ENCODE data around the gene ASS1.
A peak's percentile ranks its signal among the peaks of the same experiment; 100 is the strongest.

ASS1 gene

DNA sequence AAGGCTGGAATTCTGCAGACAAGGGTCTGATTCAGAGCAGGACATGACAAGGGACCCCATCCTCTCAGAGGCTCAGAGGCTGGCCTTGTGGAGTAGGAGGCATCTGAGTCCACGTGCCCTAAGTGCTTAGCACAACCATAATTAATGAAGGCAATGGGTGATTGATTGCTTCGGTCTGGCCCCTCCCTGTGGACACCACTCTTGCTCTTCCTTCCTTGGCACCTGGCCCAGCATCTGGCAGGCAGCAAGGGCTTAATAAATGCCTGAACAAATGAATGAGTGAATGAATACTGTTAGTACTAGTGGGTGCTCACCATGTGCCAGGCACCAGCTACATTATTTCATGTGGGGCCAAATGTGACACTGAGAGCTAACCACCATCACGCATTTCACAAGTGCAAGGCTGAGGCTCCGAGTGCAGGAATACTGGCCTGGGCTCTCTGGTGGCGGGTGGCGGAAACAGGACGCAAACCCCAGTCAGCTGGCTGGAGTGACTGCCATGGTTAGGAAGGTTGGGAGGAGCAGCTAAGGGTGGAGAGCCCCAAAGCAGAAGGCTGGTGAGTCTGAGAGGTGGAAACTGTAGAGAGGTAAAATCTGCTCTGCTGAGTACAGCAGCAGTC is 53.6 kb downstream of the ASS1 start:
- no peak for DNase-seq (ENCODE audit: low spot score)

DNA sequence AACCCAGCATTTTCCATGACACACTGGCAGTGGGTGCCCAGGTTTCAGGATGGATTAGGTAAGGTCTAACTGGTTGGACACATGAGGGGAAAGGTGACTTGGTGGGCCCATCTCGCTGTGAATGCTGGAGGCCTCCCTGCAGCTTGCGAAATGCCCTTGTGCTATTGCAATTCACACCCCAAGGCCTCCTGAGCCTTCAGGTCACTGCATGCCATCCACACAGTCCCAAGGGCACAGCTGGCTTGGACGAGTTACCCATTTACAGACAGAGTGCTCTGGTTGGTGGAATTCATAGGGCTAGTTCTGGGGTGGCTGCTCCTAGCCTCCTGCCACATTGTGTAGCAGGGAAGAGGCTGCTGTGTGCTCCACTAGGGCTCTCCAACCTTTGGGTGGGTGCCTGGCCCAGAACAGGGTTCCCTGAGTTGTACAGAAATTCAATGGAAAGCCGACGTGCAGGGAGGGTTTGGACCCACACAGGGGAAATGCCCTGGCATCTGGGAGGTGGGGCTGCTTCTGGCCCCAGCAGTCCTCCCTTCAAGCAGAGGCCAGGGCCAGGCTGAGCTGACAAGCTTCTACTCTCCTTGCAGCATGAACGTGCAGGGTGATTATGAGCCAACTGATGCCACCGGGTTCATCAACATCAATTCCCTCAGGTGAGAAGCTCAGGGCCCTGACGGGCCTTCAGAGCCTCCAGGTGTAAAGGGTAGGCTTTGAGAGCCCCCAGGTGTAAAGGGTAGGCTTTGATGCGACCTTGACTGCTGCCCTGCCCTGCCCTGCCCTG is 54.3 kb downstream of the ASS1 start:
- DNase-seq (ENCODE audit: low spot score), result no peak

DNA sequence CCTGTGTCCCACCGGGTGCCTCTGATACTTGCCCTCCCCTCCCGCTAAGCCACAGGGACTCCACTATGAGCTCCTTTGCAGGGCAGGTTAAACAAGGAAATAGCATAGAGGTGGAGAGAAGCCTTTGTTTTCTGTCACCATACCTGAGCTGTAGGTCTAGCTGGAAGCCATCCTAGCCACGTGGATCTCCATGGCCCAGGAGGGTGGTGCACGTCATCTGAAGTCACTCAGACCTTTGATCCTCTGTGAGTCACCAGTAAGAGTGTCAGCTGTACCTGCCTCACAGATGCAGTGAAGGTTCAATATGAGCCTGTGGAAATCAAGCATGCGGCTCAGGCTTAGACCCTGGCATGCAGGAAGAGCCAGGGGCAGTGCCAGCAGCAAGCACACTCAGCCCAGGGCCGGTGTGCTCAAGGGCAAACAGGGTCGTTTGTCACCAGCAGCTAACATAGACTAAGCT is 55.1 kb downstream of the ASS1 start:
- DNase-seq (ENCODE audit: low spot score), result no peak

DNA sequence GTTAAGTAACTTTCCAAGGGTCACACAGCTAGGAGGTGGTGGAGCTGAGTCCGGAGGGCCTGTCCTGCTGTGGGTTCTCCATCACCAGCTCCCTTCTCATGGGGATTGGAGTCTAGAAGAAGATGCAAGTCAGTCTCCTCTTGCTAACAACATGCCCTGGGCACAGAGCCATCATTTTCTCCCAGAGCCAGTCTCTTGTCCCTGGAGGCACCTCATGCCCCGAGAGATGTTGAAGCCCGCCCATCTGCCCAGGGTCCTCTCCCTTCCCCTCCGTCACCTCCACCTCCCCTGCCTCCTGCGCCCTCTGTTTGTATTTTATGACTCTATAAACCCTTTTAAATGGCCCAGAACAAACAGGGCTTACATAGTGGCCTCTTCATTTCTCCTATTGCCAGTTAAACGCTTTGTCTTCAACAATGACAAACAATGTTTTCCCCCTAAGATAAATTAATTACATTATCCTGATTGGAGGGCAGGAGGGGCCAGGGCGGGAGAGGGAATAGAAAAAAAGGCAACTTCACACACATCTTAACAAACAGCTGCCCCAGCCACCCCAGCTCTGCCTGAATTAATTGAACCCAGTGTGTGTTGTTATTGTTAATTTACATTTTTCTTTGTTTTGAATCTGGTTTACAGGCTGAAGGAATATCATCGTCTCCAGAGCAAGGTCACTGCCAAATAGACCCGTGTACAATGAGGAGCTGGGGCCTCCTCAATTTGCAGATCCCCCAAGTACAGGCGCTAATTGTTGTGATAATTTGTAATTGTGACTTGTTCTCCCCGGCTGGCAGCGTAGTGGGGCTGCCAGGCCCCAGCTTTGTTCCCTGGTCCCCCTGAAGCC is 55.8 kb downstream of the ASS1 start:
- peak; percentile 87 for DNase-seq (ENCODE audit: low spot score)

DNA sequence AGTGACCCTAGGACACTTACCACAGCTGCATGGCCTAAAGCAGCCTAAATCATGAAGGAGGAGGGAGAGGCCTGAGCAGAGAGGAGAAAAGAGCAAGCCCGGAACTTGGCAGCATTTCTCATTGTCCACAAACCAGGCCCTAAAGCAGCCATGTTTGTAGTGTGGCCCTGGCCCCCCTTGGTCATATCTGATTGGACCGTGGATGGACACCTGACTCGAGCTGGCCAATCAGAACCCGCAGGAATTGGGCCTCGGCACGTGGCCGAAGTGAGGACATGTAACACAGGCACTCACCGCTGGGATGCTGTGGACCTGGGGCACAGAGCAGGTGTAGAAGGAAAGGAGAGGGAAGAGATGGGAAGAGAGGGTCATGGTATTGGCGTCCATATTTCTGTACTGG is 56.9 kb downstream of the ASS1 start:
- DNase-seq (ENCODE audit: low spot score), result no peak

DNA sequence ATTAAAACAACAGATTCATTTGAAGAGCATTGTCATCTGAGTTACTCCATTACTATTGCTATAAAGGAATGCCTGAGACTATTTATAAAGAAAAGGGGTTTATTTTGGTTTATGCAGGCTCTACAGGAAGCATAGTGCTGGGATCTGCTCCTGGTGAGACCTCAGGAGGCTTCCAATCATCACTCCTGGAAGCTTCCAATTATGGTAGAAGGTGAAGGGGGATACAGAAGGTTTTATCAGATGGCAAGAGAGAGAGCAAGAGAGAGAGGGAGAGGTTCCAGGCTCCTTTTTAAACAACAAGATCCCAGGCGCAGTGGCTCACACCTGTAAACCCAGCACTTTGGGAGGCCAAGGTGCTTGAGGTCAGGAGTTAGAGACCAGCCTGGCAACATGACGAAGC is 63.5 kb downstream of the ASS1 start:
- DNase-seq (ENCODE audit: low spot score), result no peak

DNA sequence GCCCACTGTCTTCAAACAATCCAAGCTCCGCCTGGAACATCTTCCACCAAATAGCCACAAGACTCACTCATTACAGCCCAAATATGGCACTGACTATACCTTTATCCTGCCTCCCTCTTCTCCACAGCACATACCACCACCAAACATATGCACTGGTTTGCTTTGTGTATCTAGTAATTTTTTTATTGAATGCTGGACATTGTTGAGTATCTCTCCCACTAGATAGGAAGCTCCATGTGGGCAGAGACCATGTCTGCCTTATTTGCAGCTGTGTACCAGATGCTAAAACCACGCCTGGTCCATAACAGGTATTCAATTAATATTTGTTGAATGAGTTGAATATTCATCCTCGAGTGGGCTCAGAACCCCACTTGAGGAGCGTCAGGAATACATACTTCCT is 67.4 kb downstream of the ASS1 start:
- DNase-seq (ENCODE audit: low spot score), result no peak

DNA sequence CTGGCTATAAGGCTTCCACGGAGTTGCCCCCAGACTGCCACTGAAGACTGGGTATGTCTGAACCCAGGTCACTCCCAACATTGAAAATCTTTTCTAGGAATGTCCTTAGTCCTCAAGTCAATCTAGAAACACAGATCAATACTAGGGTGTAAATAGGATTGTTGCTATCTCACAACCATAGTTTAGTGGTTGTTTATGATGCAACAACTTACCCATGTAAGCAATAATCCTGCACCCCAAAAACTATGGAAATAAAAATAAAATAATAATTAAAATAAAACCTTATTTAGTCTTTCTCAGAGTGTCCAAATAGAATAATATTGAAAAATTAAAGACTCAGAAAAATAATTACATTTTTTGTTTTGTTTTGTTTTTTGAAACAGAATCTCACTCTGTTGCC is 68.3 kb downstream of the ASS1 start:
- no peak for DNase-seq (ENCODE audit: low spot score)

DNA sequence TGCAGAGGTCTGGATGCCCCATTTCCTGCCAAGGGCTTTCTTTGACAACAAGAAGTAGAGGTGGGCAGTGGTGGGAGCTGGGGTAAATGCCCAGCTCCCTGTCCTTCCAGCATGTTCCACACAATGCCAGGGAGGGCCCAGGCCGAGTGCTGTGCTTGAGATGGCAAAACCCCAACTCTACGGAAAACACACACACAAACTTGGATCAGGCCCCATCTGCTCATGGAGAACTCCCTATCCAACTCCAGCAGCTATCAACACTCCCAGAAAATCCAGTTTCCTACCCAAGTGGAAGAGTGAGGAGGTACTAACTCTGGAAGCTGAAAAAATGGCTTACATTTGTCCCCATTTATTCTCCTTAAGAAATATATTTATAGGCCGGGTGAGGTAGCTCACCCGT is 73.5 kb downstream of the ASS1 start:
- no peak for DNase-seq (ENCODE audit: low spot score)

DNA sequence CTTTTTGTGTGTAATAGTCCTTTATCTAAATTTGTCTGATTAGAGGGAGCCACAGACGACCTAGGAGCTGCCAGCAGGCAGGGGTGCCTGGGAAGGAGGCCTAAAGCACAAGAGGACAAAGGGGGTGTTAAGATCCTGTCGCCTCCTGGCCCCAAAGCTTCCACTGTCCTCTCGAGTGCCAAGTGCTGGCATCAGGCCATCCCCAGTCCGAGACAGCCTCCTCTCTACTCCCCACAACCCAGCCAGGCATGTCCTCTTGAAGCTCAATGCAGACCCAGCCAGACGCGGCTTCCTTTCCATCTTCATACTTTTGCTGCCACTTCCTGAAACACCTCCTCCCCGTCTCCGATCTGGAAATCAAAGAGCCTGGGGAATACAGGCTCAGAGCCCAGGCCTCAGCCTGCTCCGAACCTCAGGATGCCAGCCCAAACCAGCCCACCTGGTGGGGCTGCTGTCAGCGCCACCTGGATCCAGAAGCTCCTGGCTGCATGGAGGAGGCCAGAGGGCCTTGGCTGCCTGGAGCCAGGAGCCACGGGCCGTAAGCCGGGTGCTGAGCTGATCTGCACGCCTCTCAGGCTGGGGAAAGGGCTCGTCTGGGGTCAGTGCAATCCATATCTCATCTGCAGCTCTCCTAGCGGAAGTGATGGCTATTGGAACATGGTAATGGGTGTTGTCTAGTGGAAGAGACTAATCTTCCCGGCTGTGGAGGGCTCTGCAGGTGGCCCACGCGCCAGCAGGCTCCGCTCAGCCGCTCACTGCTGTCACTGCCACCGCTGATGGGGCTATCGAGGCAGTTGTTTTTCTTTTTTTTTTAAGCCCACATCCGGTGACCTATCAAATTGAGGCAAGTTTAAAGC is 74.4 kb downstream of the ASS1 start:
- DNase-seq (ENCODE audit: low spot score), result no peak

DNA sequence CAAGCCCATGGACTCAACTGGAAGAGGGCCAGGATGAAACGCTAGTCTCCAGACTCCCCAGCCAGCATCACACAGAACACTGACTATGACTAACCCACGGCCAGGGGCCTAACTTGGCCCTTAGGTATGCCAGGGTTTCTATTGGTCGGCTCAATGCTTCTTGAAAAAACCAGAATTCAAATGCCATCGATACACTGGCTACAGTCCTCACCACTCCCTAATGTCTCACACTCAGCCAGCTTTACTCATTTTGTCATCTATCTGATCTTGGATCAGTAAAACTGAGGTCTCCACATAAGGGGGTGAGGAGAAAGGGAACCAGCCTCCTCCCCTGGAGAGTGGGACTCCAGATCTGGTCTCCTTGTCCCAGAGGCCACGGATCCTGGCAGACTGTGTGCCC is 75.2 kb downstream of the ASS1 start:
- no peak for DNase-seq (ENCODE audit: low spot score)

DNA sequence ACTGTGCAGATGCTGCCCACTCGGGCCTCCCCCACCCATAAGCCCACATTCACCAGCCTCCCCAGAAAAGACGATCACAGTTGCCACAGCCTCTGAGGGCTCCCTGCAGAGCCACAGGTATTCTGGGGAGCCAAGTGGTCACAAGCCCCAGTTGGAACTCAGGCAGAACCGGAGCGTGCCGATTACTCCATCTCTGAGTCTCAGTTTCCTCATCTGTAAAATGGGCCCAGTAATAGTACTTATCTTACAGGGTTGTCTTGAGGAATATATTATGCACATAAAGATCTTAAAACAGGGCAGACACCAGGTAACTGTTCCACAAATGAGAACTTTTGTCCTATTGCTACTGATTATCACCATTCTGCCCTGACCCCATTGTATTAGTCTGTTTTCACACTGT is 77.0 kb downstream of the ASS1 start:
- DNase-seq (ENCODE audit: low spot score), result no peak

DNA sequence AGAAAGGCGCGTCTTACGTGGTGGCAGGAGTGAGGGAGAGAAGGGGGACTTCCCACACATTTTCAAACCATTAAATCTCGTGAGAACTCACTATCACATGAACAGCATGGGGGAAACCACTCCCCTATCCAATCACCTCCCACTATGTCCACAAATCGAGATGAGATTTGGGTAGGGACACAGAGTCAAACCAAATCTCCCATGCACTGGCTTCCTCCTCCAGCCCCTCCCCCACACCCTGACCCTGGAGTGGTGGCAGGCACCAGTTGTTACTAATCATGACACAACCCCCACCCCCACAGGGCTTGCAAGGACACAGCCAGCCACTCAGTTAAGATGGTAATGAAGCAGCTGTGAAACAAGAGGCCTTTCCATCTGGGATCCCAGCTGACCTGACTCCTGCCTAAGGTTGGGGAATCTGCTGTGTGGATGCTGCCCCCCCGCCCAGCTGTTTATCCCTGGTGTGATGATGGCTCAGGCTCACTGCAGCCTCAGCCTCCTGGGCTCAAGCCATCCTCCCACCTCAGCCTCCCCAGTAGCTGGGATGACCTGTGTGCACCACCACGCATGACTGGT is 77.6 kb downstream of the ASS1 start:
- DNase-seq (ENCODE audit: low spot score), result no peak

DNA sequence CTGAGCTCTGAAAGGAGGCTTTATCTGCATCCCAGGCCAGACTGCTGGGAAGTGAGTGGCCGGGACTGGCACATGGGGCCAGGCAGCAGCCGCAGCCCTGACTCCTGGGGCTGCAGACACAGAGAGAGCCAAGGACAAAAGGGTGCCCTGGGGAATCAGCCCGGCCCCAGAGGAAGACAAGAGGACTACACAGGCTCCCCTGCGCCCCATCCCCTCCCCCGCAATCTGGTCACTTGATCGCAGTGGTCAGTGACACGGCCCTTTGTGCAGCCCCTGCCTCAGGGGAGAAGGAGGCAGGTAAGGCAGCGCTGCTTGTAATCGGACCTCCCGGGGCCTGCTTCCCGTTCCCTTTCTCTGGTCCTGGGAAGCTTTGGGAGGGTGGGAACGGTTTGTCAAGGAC is 79.2 kb downstream of the ASS1 start:
- DNase-seq (ENCODE audit: low spot score), result no peak

DNA sequence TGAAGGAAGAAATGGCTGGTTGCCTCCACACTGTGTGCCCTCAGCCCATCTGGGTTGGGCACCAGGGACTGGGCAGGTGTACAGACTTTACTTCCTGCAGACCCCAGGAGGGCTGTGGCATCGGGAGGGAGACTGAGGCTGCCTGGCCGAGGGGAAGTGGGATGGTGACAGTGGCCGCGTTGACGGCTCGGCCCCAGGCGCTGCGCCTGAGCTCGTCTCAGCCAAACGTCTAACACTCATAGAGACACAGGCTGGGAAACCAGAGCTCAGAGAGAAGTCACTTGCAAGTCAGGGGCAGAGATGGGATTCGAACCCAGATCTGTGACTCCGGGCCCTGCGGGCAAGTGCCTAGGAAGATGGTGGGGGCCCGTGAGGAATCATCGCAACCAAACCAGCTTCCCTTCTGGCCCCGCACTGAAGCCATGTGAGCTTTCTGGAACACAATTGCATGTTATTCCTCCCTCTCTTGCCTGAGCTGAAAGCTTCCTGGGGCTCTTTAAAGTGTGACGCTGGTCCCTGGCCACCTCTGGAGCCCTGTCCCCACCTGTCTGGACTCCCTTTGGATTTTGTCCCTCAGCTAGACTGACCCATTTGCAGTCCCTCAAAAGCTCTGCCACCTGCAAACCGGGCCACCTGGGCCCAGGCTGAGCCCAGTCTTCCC is 81.6 kb downstream of the ASS1 start:
- no peak for DNase-seq (ENCODE audit: low spot score)

DNA sequence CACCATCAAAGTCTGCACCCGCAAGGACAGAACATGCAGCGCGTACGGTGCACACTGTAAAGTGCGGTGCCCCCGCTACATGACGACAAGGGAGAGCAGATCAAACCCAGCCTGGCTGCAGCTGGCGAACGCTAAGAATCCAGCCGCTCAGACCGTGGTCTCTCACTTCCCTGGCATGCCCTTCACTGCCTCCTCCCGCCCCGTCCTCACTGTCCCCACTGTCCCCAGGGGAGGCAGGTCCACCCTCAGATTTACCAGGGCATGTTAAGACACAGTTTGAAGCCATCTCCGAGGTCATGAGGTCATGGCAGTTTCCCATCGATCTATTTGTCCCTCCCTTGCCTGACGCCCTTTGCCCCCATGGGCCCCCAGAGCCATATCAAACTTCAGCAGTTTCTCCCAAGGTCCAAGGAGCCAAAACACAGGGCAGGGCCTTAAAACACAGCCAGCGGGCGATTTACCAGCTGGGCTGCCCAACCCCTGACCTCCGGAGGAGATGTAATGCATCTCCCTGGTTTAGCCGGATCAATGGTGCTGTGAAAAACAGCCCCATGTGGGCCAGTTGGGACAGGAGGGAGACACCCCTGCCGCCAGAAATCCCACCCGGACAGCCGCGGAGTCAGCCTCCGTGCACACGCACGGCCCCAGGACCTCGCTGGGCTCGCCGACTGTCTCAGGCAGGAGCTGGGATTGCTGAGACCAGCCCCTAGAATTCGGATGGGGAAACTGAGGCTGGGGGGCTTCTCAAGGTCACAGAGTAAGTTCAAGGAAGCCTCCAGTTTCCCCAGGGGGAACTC is 82.3 kb downstream of the ASS1 start:
- DNase-seq (ENCODE audit: low spot score), result no peak

DNA sequence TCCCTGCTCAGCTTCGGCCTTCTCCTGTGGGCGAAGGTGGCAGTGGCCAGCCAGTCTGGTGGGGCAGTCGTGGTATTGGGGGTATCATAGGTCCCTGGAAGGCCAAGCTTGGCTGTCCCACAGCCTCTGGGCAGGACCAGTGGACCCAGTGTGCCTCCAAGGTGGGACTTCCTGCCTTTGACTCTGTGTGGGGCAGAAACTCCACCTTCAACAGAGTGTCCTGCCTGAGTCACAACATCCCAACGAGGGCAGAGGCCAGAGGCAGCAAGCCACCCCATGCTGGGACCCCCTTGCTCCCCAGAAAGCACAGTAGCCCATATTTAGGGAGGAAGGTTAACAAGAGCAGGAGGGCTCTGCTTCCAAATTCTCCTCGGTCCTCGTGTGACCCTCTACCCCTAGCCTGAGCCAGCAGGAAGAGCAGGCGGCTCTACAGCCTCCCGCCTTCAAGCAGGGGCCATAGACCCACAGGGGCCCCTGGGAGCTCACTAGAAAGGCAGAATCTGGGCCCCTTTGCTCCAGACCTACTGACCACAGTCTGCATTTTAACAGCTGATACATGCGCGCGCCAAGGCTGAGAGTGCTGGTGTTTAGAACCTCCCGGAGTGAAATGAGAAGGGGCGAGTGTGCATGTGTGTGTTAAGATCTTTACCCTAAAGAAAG is 83.0 kb downstream of the ASS1 start:
- DNase-seq (ENCODE audit: low spot score), result no peak

DNA sequence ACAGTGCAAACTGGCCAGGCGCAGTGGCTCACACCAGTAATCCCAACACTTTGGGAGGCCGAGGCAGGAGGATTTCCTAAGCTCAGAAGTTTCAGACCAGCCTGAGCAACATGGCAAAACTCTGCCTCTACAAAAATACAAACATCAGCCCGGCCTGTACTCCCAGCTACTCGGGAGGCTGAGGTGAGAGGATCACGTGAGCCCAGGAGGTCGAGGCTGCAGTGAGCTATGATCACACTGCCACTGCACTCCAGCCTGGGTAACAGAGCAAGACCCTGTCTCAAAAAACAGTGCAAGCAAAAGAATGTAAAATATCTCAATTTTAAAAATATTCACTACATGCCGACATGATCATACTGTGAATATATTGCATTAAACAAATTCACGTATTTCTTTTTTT is 83.9 kb downstream of the ASS1 start:
- DNase-seq (ENCODE audit: low spot score), result no peak

DNA sequence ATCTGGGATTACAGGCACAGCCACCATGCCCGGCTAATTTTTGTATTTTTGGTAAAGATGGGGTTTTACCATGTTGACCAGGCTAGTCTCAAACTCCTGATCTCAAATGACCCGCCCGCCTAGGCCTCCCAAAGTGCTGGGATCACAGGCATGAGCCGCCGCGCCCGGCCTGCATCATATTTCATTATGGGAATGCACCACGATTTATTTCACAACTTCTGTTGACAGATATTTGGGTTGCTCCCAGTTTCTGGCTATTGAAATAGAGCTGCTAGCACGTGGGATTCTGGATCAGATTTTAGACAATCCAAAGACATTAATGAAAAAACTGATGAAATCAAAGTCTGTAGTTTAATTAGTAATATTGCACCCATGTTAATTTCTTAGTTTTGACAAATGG is 86.2 kb downstream of the ASS1 start:
- DNase-seq (ENCODE audit: low spot score), result no peak

DNA sequence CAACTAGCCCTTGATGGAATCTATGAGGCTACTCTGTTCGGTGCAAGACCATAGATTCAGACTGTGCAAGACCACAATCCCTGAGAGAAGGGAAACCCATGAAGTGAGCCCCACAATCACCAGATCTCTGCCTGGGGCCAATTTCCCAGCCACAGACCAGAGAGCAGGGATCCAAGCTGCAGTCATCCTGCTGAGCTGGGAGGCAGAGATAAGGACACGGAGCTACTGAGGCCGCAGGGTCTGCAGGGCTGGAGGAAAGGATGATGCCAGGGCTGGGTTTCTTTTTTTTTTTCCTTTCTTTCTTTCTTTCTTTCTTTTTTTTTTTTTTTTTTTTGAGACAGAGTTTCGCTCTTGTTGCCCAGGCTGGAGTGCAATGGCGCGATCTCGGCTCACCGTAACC is 86.9 kb downstream of the ASS1 start:
- DNase-seq (ENCODE audit: low spot score), result no peak

Measured in D341Med (cell line).